ENCODE measurements around the gene IGFBPL1. TPM values are rescaled to one million over a fixed set of nuclear protein-coding genes. Genes with fewer than 3 reads are reported as not detected.

Gene IGFBPL1
- total RNA-seq, 3 donors from 2014 or later: 0.38 to 0.63 TPM; not detected in 1

DNA sequence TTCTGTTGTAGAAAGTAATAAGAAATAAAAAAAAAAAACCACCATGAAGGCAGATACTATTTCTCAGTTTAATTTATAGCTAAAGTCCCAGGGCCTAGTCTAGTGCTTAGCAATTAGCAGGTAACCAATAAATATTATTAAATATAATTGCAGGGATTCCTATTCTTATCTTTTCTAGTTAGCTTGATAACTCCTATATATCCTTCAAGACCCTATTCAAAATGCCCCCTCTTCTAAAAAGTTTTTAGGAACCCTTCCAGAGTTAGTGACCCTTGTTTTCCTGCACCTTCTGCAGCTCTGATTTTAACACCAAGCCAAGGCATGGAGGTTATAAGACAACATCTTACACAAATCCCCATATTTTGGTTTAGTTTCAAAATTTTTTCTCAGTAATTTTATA, 56.4 kb downstream of the IGFBPL1 start:
- DNase-seq (no peak), ATAC-seq (no peak)
- TF ChIP-seq, protein P1, sequence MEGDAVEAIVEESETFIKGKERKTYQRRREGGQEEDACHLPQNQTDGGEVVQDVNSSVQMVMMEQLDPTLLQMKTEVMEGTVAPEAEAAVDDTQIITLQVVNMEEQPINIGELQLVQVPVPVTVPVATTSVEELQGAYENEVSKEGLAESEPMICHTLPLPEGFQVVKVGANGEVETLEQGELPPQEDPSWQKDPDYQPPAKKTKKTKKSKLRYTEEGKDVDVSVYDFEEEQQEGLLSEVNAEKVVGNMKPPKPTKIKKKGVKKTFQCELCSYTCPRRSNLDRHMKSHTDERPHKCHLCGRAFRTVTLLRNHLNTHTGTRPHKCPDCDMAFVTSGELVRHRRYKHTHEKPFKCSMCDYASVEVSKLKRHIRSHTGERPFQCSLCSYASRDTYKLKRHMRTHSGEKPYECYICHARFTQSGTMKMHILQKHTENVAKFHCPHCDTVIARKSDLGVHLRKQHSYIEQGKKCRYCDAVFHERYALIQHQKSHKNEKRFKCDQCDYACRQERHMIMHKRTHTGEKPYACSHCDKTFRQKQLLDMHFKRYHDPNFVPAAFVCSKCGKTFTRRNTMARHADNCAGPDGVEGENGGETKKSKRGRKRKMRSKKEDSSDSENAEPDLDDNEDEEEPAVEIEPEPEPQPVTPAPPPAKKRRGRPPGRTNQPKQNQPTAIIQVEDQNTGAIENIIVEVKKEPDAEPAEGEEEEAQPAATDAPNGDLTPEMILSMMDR (IDR thresholded peaks at IDR 0.05): no peak
- no peak overlapping the region for H3K4me3 ChIP-seq
- no peaks in the 10 kb centered on the region for H3K4me1 ChIP-seq (ENCODE audit: low read depth)
- no peaks in the 10 kb centered on the region for H3K36me3 ChIP-seq (ENCODE audit: low read depth)
- H3K9me3 ChIP-seq: no peaks in the 10 kb centered on the region
- intact Hi-C loops (cut with DNase I, micrococcal nuclease): no loop called here

DNA sequence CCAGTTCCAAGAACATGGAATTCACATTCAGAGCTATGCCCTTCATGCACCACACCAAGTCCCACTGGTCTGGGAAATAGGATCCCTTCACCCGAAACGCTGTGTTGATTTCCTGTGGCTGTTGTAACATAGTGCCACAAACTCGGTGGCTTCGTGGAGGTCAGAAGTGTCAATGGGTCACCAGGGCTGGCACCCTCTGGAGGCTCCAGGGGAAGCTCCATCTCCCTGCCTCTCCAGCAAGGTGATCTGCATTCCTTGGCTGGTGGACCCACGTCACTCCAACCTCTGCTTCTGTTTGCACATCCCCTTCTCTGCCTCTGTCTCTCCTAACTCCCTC, 60.7 kb downstream of the IGFBPL1 start:
- intact Hi-C loops (cut with DNase I, micrococcal nuclease): loop anchor here in 1 of 2 donors (5.0 kb wide), 1 partner anchor 451 kb away; no protein-coding TSS in a partner anchor
- no peak for ATAC-seq
- DNase-seq: no peak

DNA sequence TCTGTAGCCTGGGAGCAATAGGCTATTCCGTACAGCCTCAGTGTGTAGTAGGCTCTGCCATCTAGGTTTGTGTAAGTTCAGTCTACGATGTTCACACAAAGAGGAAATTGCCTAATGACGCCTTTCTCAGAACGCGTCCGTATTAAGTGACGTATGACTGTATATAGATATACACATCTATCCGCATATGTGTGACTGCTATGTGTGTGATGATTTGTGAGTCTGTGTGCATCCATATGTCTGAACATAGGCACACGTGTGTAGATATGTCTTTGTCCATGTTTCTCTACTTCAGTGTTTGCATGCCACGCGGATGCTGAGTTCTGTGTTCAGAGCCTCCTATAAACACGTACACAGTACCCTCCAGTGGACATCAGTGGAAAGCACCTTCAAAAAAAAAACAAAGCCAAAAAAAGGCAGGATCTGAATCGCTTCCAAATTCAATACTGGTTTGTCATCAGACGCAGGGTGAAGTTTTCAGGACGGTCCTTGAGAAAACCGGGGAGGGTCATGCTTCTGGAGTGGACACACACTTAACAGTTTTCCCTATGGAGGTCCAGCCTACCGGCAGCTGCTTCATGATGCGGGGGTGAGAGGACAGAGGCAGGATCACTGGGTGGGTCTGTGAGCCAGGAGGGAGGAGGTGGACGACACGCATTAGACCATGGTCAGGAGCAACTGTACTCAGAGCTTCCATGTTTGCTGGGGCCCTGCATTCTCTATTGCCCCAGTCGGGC, 61.2 kb downstream of the IGFBPL1 start:
- Histone ChIP-seq H3K36me3 (ENCODE audit: low read depth) (no peaks in the 10 kb centered on the region), H3K9me3 (no peaks in the 10 kb centered on the region), H3K4me3 (no peak overlapping the region), H3K4me1 (ENCODE audit: low read depth) (no peaks in the 10 kb centered on the region)
- TF ChIP-seq, protein P1 (IDR thresholded peaks at IDR 0.05): no peak
- peak; percentile 81 for ATAC-seq
- intact Hi-C loops (cut with DNase I, micrococcal nuclease): loop anchor here in 1 of 2 donors (5.0 kb wide), 1 partner anchor 451 kb away; no protein-coding TSS in a partner anchor
- peak in 1 of 3 donors; percentile 37 for DNase-seq

More for the DNA sequence above, 60.7 kb downstream of the IGFBPL1 start:
- H3K9me3 ChIP-seq: no peaks in the 10 kb centered on the region
- no peaks in the 10 kb centered on the region for H3K36me3 ChIP-seq (ENCODE audit: low read depth)
- no peaks in the 10 kb centered on the region for H3K4me1 ChIP-seq (ENCODE audit: low read depth)
- TF ChIP-seq, protein P1 (IDR thresholded peaks at IDR 0.05): no peak
- no peak overlapping the region for H3K4me3 ChIP-seq

DNA sequence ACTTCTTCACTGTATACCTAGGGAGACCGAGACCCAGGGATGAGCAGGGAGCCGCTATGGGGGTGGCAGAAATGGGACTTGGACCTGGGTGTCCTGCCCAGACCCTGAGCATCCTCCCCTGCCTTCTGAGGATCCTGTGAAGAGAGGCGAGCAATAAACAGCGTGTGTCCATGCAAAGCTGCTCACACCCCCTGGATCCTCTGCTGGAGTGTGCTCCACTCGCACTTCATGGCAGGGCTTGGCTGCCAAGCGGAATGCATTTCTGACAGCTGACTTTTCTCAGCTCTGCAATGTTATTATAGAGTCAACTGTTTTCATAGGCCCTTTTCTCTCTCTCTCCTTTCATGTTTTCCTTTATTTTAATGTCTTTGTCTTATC, 62.8 kb downstream of the IGFBPL1 start:
- Histone ChIP-seq H3K4me3 (no peak overlapping the region), H3K4me1 (ENCODE audit: low read depth) (no peaks in the 10 kb centered on the region), H3K9me3 (no peaks in the 10 kb centered on the region), H3K36me3 (ENCODE audit: low read depth) (no peaks in the 10 kb centered on the region)
- no peak for DNase-seq
- intact Hi-C loops (cut with DNase I, micrococcal nuclease): loop anchor here in 1 of 2 donors (5.0 kb wide), 1 partner anchor 449 kb away; no protein-coding TSS in a partner anchor
- TF ChIP-seq, protein P1 (IDR thresholded peaks at IDR 0.05): no peak
- no peak for ATAC-seq

DNA sequence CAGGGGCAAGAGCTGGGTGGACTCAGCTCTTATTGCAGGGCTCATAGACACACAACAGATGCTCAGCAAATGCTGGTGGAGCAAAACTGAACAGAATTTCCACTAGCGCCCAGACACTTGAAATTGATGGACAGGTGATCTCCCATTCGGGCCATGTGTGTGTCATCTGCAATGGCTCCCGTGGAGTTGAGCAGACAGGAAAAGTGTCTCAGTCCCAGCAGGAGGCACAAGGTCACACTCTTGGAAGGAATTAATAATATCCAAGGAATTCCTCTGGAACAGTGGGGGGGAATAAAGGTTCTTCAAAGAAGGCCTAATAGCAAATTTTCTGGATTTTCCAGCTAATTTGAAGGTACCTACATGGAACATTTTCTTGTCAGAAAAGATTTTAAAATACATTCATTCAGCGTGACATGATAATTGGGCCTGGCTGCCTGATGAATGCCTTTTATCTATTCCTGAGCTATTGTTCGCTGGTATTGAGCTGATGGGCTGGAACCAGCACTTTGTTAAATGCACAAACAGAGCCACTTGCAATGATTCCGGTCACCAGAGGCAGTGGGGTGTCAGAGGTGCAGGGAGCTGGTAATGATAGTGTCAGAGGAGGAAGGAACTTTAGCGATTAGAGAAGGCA, 63.3 kb downstream of the IGFBPL1 start:
- intact Hi-C loops (cut with DNase I, micrococcal nuclease): loop anchor here in 1 of 2 donors (5.0 kb wide), 1 partner anchor 449 kb away; no protein-coding TSS in a partner anchor
- Histone ChIP-seq H3K36me3 (ENCODE audit: low read depth) (no peaks in the 10 kb centered on the region), H3K9me3 (no peaks in the 10 kb centered on the region), H3K4me1 (ENCODE audit: low read depth) (no peaks in the 10 kb centered on the region), H3K4me3 (no peak overlapping the region)
- ATAC-seq (no peak), DNase-seq (no peak)
- TF ChIP-seq, protein P1 (IDR thresholded peaks at IDR 0.05): no peak
